ENCODE results near the gene SLC46A1.

Gene SLC46A1

GRCh38 chr17:28365487-28365886 lies 40.5 kb downstream of the SLC46A1 start:
- H3K4me1 Mint-ChIP-seq (ENCODE audit: low read depth), result peaks cover 2% of the 10 kb centered on the region
- H3K36me3 Mint-ChIP-seq (ENCODE audit: low read depth), result peaks cover 7% of the 10 kb centered on the region
- H3K9me3 Mint-ChIP-seq, result no peaks in the 10 kb centered on the region
- no peak overlapping the region for H3K4me3 Mint-ChIP-seq
- H3K27me3 Mint-ChIP-seq (ENCODE audit: low read depth), result no peaks in the 10 kb centered on the region
- H3K27ac Mint-ChIP-seq, result no peak overlapping the region

- H3K27me3 Mint-ChIP-seq (ENCODE audit: low read depth), result no peaks in the 10 kb centered on the region
- H3K4me1 Mint-ChIP-seq (ENCODE audit: low read depth), result peaks cover 2% of the 10 kb centered on the region
- no peaks in the 10 kb centered on the region for H3K9me3 Mint-ChIP-seq
- peaks cover 11% of the 10 kb centered on the region for H3K36me3 Mint-ChIP-seq (ENCODE audit: low read depth)
- H3K27ac Mint-ChIP-seq, result no peak within 1 kb of the TSS
- H3K4me3 Mint-ChIP-seq, result no peak within 1 kb of the TSS
These were observed 41.2 kb downstream of the SLC46A1 start, which contains the start of gene SEBOX for GRCh38 chr17:28364665-28365363. Gene SEBOX (minus strand): TSS chr17:28365199. CDS start chr17:28365151, 48 bp downstream.

GRCh38 chr17:28363776-28364650 lies 42.0 kb downstream of the SLC46A1 start:
- Mint-ChIP-seq H3K27me3 (ENCODE audit: low read depth) (no peaks in the 10 kb centered on the region), H3K36me3 (ENCODE audit: low read depth) (peaks cover 14% of the 10 kb centered on the region), H3K4me1 (ENCODE audit: low read depth) (peaks cover 5% of the 10 kb centered on the region), H3K9me3 (no peaks in the 10 kb centered on the region), H3K27ac (no peak overlapping the region), H3K4me3 (no peak overlapping the region)

- Mint-ChIP-seq H3K27ac (no peak overlapping the region), H3K36me3 (ENCODE audit: low read depth) (peaks cover 14% of the 10 kb centered on the region)
These were observed 42.8 kb downstream of the SLC46A1 start for GRCh38 chr17:28363186-28363585.

GRCh38 chr17:28357901-28358197 lies 48.2 kb downstream of the SLC46A1 start:
- H3K36me3 Mint-ChIP-seq (ENCODE audit: low read depth), result peaks cover 32% of the 10 kb centered on the region
- peak overlapping the region; percentile 86 for H3K4me3 Mint-ChIP-seq

More at GRCh38 chr17:28363186-28363585, 42.8 kb downstream of the SLC46A1 start:
- peaks cover 11% of the 10 kb centered on the region for H3K4me1 Mint-ChIP-seq (ENCODE audit: low read depth)
- no peak overlapping the region for H3K4me3 Mint-ChIP-seq
- no peaks in the 10 kb centered on the region for H3K9me3 Mint-ChIP-seq
- no peaks in the 10 kb centered on the region for H3K27me3 Mint-ChIP-seq (ENCODE audit: low read depth)

GRCh38 chr17:28357061-28357900 lies 48.7 kb downstream of the SLC46A1 start, which contains the start of gene POLDIP2:
Gene POLDIP2 (minus strand): TSS chr17:28357527. CDS start chr17:28357448, 79 bp downstream.
- no peaks in the 10 kb centered on the region for H3K9me3 Mint-ChIP-seq
- H3K27me3 Mint-ChIP-seq (ENCODE audit: low read depth), result no peaks in the 10 kb centered on the region
- H3K27ac Mint-ChIP-seq, result peak within 1 kb of the TSS; percentile 91
- peaks cover 34% of the 10 kb centered on the region for H3K36me3 Mint-ChIP-seq (ENCODE audit: low read depth)
- H3K4me3 Mint-ChIP-seq, result peak within 1 kb of the TSS; percentile 92
- H3K4me1 Mint-ChIP-seq (ENCODE audit: low read depth), result peaks cover 27% of the 10 kb centered on the region

More at GRCh38 chr17:28357901-28358197, 48.2 kb downstream of the SLC46A1 start:
- Mint-ChIP-seq H3K27me3 (ENCODE audit: low read depth) (no peaks in the 10 kb centered on the region), H3K9me3 (no peaks in the 10 kb centered on the region), H3K4me1 (ENCODE audit: low read depth) (peaks cover 27% of the 10 kb centered on the region), H3K27ac (peak overlapping the region; percentile 91)

GRCh38 chr17:28350271-28350670 lies 55.7 kb downstream of the SLC46A1 start:
- no peaks in the 10 kb centered on the region for H3K9me3 Mint-ChIP-seq
- peaks cover 2% of the 10 kb centered on the region for H3K4me1 Mint-ChIP-seq (ENCODE audit: low read depth)
- H3K27ac Mint-ChIP-seq, result no peak overlapping the region
- peaks cover 57% of the 10 kb centered on the region for H3K36me3 Mint-ChIP-seq (ENCODE audit: low read depth)
- no peak overlapping the region for H3K4me3 Mint-ChIP-seq
- H3K27me3 Mint-ChIP-seq (ENCODE audit: low read depth), result no peaks in the 10 kb centered on the region

- Mint-ChIP-seq H3K4me3 (no peak overlapping the region), H3K36me3 (ENCODE audit: low read depth) (peaks cover 52% of the 10 kb centered on the region), H3K9me3 (no peaks in the 10 kb centered on the region), H3K4me1 (ENCODE audit: low read depth) (peaks cover 2% of the 10 kb centered on the region), H3K27ac (no peak overlapping the region), H3K27me3 (ENCODE audit: low read depth) (no peaks in the 10 kb centered on the region)
These were observed 57.0 kb downstream of the SLC46A1 start for GRCh38 chr17:28348979-28349378.

GRCh38 chr17:28347261-28347891 lies 58.6 kb downstream of the SLC46A1 start:
- Mint-ChIP-seq H3K9me3 (no peaks in the 10 kb centered on the region), H3K27me3 (ENCODE audit: low read depth) (no peaks in the 10 kb centered on the region), H3K36me3 (ENCODE audit: low read depth) (peaks cover 45% of the 10 kb centered on the region), H3K27ac (no peak overlapping the region), H3K4me3 (no peak overlapping the region), H3K4me1 (ENCODE audit: low read depth) (peaks cover 2% of the 10 kb centered on the region)

- H3K27ac Mint-ChIP-seq, result no peak overlapping the region
- H3K4me1 Mint-ChIP-seq (ENCODE audit: low read depth), result peaks cover 2% of the 10 kb centered on the region
- peaks cover 45% of the 10 kb centered on the region for H3K36me3 Mint-ChIP-seq (ENCODE audit: low read depth)
- H3K9me3 Mint-ChIP-seq, result no peaks in the 10 kb centered on the region
- H3K4me3 Mint-ChIP-seq, result no peak overlapping the region
- no peaks in the 10 kb centered on the region for H3K27me3 Mint-ChIP-seq (ENCODE audit: low read depth)
These were observed 59.2 kb downstream of the SLC46A1 start for GRCh38 chr17:28346746-28347246.

GRCh38 chr17:28346199-28346580 lies 59.8 kb downstream of the SLC46A1 start:
- Mint-ChIP-seq H3K9me3 (no peaks in the 10 kb centered on the region), H3K27ac (no peak overlapping the region), H3K27me3 (ENCODE audit: low read depth) (no peaks in the 10 kb centered on the region), H3K4me1 (ENCODE audit: low read depth) (peaks cover 2% of the 10 kb centered on the region), H3K4me3 (no peak overlapping the region), H3K36me3 (ENCODE audit: low read depth) (peaks cover 41% of the 10 kb centered on the region)

- no peak overlapping the region for H3K27ac Mint-ChIP-seq
- H3K9me3 Mint-ChIP-seq, result no peaks in the 10 kb centered on the region
- peaks cover 2% of the 10 kb centered on the region for H3K4me1 Mint-ChIP-seq (ENCODE audit: low read depth)
- H3K4me3 Mint-ChIP-seq, result no peak overlapping the region
- H3K36me3 Mint-ChIP-seq (ENCODE audit: low read depth), result peaks cover 41% of the 10 kb centered on the region
- no peaks in the 10 kb centered on the region for H3K27me3 Mint-ChIP-seq (ENCODE audit: low read depth)
These were observed 60.4 kb downstream of the SLC46A1 start for GRCh38 chr17:28345419-28346198.

Data from T-helper 1 cell treated with Interleukin-12 subunit alpha and Interleukin-12 subunit beta and Interleukin-4 antibody, amounts not matched to agents 30 μg/mL and 1 μg/mL, for 36 hours (primary cell).